Endothelial cell of umbilical vein (primary cell): ENCODE measurements around the gene NTF3. TPM values are rescaled to one million over a fixed set of nuclear protein-coding genes. Genes with fewer than 3 reads are reported as not detected.

Experiments used
- BruUV-seq: library from RNA; stranded (reverse); fragments of 400-500 nt; replicated peaks from 2 replicates; lab custom pipeline; 2021; lab: Mats Ljungman, UMichigan
- CTCF ChIA-PET: fragments of 300-600, 350-600 bp; sonication (Branson Sonifier 250); formaldehyde crosslinking; loops from one replicate; lab custom pipeline; 2021; ENCODE audit warnings: antibody characterized with exemption, inconsistent platforms; lab: Charles Lee
- POLR2A ChIA-PET: fragments of 300-600, 350-600 bp; sonication (Branson Sonifier 250); formaldehyde crosslinking; loops from one replicate; lab custom pipeline; 2021; ENCODE audit warnings: antibody characterized with exemption, inconsistent platforms; lab: Charles Lee
- DNase-seq: peaks from one replicate; pipeline ENCODE4 v3.0.0-alpha.2; 2011; ENCODE audit warnings: low read depth, low spot score
- FAIRE-seq: peaks from 2 replicates; lab custom pipeline; 2011; peaks lifted over from hg19 to GRCh38; lab: Jason Lieb, UNC
- H2AFZ ChIP-seq: 2 replicates; pipeline ENCODE4 v1.6.0; 2012; ENCODE audit warnings: low read depth, low read length, control low read depth, inconsistent platforms
- H3K27ac ChIP-seq: 2 replicates; pipeline ENCODE4 v1.5.1; 2011; ENCODE audit warnings: low read depth, mild to moderate bottlenecking, control low read depth, low read length, moderate library complexity; ENCODE audit not compliant: insufficient read depth
- H3K27me3 ChIP-seq, 2 experiments: 2 replicates each; pipeline versions ENCODE4 v1.6.0 to v1.6.1; 2011; ENCODE audit warnings: low read length in 2 of 2, mixed read lengths in 1 of 2; ENCODE audit not compliant: control insufficient read depth in 2 of 2, insufficient read depth in 2 of 2
- H3K36me3 ChIP-seq, 2 experiments: 2 replicates in 1 of 2; 3 replicates in 1 of 2; pipeline ENCODE4 v1.5.1; 2011; ENCODE audit warnings: low read length in 2 of 2, mild to moderate bottlenecking in 1 of 2, moderate library complexity in 1 of 2; ENCODE audit not compliant: control insufficient read depth in 2 of 2, insufficient read depth in 2 of 2; ENCODE audit errors: extremely low read depth in 1 of 2
- H3K4me1 ChIP-seq: 3 replicates; pipeline ENCODE4 v1.5.1; 2011; ENCODE audit warnings: mild to moderate bottlenecking, low read length; ENCODE audit not compliant: control insufficient read depth, insufficient read depth; ENCODE audit errors: extremely low read depth
- H3K4me2 ChIP-seq: 2 replicates; pipeline ENCODE4 v1.6.1; 2011; ENCODE audit warnings: low read length, control low read depth, mixed read lengths; ENCODE audit not compliant: insufficient read depth
- H3K4me3 ChIP-seq, 3 experiments: fragments of 200-600 bp in 1 of 3; sonication (generic), shearing (Covaris generic) in 1 of 3; replicated peaks in 1 of 3; 2 replicates each; pipeline ENCODE4 v1.5.1; 2011 to 2016; ENCODE audit warnings: control low read depth in 3 of 3, low read length in 3 of 3, mild to moderate bottlenecking in 2 of 3, inconsistent platforms in 1 of 3, low read depth in 1 of 3, moderate library complexity in 1 of 3; ENCODE audit not compliant: insufficient read depth in 1 of 3
- H3K79me2 ChIP-seq: 2 replicates; pipeline ENCODE4 v1.6.0; 2012; ENCODE audit warnings: low read length, inconsistent platforms; ENCODE audit not compliant: control insufficient read depth, insufficient read depth
- H3K9ac ChIP-seq: replicated peaks from 2 replicates; pipeline ENCODE3; 2011; ENCODE audit warnings: low read length, control low read depth; ENCODE audit not compliant: insufficient read depth; ENCODE audit errors: extremely low read depth
- H3K9me1 ChIP-seq: replicated peaks from 3 replicates; pipeline ENCODE4 v1.6.0; 2011; ENCODE audit warnings: mild to moderate bottlenecking, low read length; ENCODE audit not compliant: control insufficient read depth, insufficient read depth; ENCODE audit errors: extremely low read depth
- H3K9me3 ChIP-seq: replicated peaks from 2 replicates; pipeline ENCODE4 v1.5.1; 2012; ENCODE audit warnings: low read length, inconsistent platforms; ENCODE audit not compliant: control insufficient read depth, insufficient read depth
- H4K20me1 ChIP-seq: replicated peaks from 2 replicates; pipeline ENCODE3; 2011; ENCODE audit warnings: mild to moderate bottlenecking, low read length; ENCODE audit not compliant: control insufficient read depth, insufficient read depth; ENCODE audit errors: extremely low read depth
- EZH2 ChIP-seq: IDR thresholded peaks from 2 replicates; pipeline ENCODE4 v1.6.1; 2012; ENCODE audit warnings: borderline replicate concordance, low read depth, mild to moderate bottlenecking, moderate library complexity, low read length, inconsistent platforms; ENCODE audit not compliant: severe bottlenecking
- FOS ChIP-seq: IDR thresholded peaks from 2 replicates; pipeline ENCODE4 v1.6.1; 2011; ENCODE audit warnings: mild to moderate bottlenecking, low read length, moderate library complexity, borderline replicate concordance; ENCODE audit not compliant: insufficient read depth
- GATA2 ChIP-seq: IDR thresholded peaks from 2 replicates; pipeline ENCODE4 v1.7.0; 2011; ENCODE audit warnings: low read depth, mild to moderate bottlenecking, moderate library complexity, mixed read lengths, low read length; ENCODE audit not compliant: insufficient read length, insufficient read depth
- JUN ChIP-seq: IDR thresholded peaks from 2 replicates; pipeline ENCODE4 v1.6.1; 2011; ENCODE audit warnings: borderline replicate concordance, low read depth; ENCODE audit not compliant: insufficient read length, insufficient read depth
- MAX ChIP-seq: IDR thresholded peaks from 2 replicates; pipeline ENCODE4 v1.6.1; 2011; ENCODE audit not compliant: insufficient read depth, insufficient read length
- MYC ChIP-seq: IDR thresholded peaks from one replicate; pipeline ENCODE4 v1.6.1; 2011; ENCODE audit warnings: mild to moderate bottlenecking, low read depth, low read length
- POLR2A ChIP-seq: IDR thresholded peaks from 2 replicates; pipeline ENCODE4 v1.6.1; 2012; ENCODE audit warnings: low read depth, mild to moderate bottlenecking, control low read depth, low read length
- POLR2AphosphoS5 ChIP-seq: IDR thresholded peaks from 2 replicates; pipeline ENCODE4 v1.6.1; 2012; ENCODE audit warnings: low read depth, mild to moderate bottlenecking, control low read depth, low read length, moderate library complexity; ENCODE audit not compliant: insufficient read depth
- dilution Hi-C: fragments of 300-500 bp; cut with MboI; formaldehyde crosslinking; loops from one replicate; pipeline ENCODE4 v1.15.0; 2019; ENCODE audit warnings: low sequenced_read_pairs; ENCODE audit not compliant: extremely low pct_ligation_motif_present
- intact Hi-C: fragments of 100-400 bp; cut with micrococcal nuclease; formaldehyde crosslinking; loops from one replicate; pipeline ENCODE4 v1.10.0; 2022
- polyA plus RNA-seq, 4 experiments: library from polyadenylated mRNA; depleted of rRNA in 3 of 4; stranded (reverse) in 3 of 4; unstranded in 1 of 4; fragments of >200 nt; gene quantifications; 2 replicates each; pipeline versions ENCODE4 v1.2.1 to v1.2.3, GENCODE V29; 2011 to 2012; ENCODE audit warnings: missing spikeins in 1 of 4
- total RNA-seq: library from RNA; stranded (reverse); gene quantifications from 2 replicates; pipeline ENCODE4 v1.2.3, GENCODE V29; 2021
- TF ChIP-seq, protein P1 (sequence below), 2 donors: IDR thresholded peaks; 1 replicate in 1 of 2; 2 replicates in 1 of 2; pipeline ENCODE4 v1.5.1; 2011; ENCODE audit warnings: low read length in 2 of 2, mild to moderate bottlenecking in 2 of 2, moderate library complexity in 2 of 2, control low read depth in 1 of 2, inconsistent platforms in 1 of 2, low read depth in 1 of 2; ENCODE audit not compliant: insufficient read depth in 1 of 2; ENCODE audit errors: extremely low read depth in 1 of 2

Gene NTF3
- total and polyA plus RNA-seq, 2 donors (not counting 3 experiments of a cell fraction or from before 2014, with no cell fraction given): not detected

DNA sequence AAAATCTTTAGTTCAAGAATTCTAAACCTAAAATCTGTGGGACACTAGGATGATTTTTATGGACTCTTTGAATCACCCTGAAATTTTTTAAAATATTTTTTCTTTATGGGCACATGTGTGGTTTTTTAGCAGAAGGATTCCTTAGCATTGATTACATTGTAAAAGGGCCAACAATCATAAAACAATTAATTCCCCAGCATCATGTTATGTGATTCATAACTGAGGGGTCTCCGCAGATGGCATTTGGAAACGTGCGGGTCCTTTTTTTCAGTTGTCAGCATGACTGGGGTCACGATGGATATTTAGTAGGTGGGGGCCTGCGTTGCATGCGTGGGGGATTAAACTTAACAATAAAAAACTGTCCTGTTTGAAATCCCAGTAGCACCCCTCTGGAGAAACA lies 52.5 kb downstream of the NTF3 start:
- Histone ChIP-seq H3K4me1 (no peaks in the 10 kb centered on the region), H3K9me1 (no peaks in the 10 kb centered on the region), H3K27me3 (peaks cover 4 to 10% of the 10 kb centered on the region in 2 experiments), H3K4me3 (no peak overlapping the region), H3K9ac (no peak overlapping the region), H3K27ac (no peak overlapping the region), H4K20me1 (no peaks in the 10 kb centered on the region), H3K36me3 (no peaks in the 10 kb centered on the region), H3K79me2 (no peaks in the 10 kb centered on the region), H3K4me2 (no peak overlapping the region), H3K9me3 (no peaks in the 10 kb centered on the region), H2AFZ (no peak overlapping the region)
- TF ChIP-seq FOS (no peak), POLR2AphosphoS5 (no peak), MYC (no peak), GATA2 (no peak)
- BruUV-seq: no TSS peak
- ChIA-PET POLR2A (no interaction called here), CTCF (no interaction called here)
- intact Hi-C loops (no loop called here), dilution Hi-C loops (no loop called here)
- DNase-seq (no peak), FAIRE-seq (no peak)

GRCh38 chr12:5485454-5485853 lies 53.5 kb downstream of the NTF3 start:
- H3K27me3 ChIP-seq: peaks cover 0 to 3% of the 10 kb centered on the region in 2 experiments
- H3K79me2 ChIP-seq: no peaks in the 10 kb centered on the region
- intact Hi-C loops: no loop called here
- FAIRE-seq: no peak
- H3K36me3 ChIP-seq: no peaks in the 10 kb centered on the region
- no peak for DNase-seq
- ChIA-PET POLR2A (no interaction called here), CTCF (no interaction called here)
- no TSS peak for BruUV-seq
- TF ChIP-seq GATA2 (no peak), JUN (no peak), MYC (no peak), POLR2AphosphoS5 (no peak), MAX (no peak), POLR2A (no peak), EZH2 (no peak)
- TF ChIP-seq, protein P1, sequence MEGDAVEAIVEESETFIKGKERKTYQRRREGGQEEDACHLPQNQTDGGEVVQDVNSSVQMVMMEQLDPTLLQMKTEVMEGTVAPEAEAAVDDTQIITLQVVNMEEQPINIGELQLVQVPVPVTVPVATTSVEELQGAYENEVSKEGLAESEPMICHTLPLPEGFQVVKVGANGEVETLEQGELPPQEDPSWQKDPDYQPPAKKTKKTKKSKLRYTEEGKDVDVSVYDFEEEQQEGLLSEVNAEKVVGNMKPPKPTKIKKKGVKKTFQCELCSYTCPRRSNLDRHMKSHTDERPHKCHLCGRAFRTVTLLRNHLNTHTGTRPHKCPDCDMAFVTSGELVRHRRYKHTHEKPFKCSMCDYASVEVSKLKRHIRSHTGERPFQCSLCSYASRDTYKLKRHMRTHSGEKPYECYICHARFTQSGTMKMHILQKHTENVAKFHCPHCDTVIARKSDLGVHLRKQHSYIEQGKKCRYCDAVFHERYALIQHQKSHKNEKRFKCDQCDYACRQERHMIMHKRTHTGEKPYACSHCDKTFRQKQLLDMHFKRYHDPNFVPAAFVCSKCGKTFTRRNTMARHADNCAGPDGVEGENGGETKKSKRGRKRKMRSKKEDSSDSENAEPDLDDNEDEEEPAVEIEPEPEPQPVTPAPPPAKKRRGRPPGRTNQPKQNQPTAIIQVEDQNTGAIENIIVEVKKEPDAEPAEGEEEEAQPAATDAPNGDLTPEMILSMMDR (IDR thresholded peaks at IDR 0.05; ENCODE audit: extremely low read depth in 1 of 2, insufficient read depth in 1 of 2, low read depth in 1 of 2, low read length in 2 of 2): no peak
- no peak overlapping the region for H3K27ac ChIP-seq
- H3K9me3 ChIP-seq: no peaks in the 10 kb centered on the region
- no peaks in the 10 kb centered on the region for H3K9me1 ChIP-seq
- H2AFZ ChIP-seq: no peak overlapping the region
- H3K4me3 ChIP-seq: no peak overlapping the region
- no peak overlapping the region for H3K4me2 ChIP-seq
- no peaks in the 10 kb centered on the region for H3K4me1 ChIP-seq
- dilution Hi-C loops: no loop called here
- no peak overlapping the region for H3K9ac ChIP-seq
- H4K20me1 ChIP-seq: no peaks in the 10 kb centered on the region
